ENCODE data around the gene TNNT2.

TNNT2 gene

DNA sequence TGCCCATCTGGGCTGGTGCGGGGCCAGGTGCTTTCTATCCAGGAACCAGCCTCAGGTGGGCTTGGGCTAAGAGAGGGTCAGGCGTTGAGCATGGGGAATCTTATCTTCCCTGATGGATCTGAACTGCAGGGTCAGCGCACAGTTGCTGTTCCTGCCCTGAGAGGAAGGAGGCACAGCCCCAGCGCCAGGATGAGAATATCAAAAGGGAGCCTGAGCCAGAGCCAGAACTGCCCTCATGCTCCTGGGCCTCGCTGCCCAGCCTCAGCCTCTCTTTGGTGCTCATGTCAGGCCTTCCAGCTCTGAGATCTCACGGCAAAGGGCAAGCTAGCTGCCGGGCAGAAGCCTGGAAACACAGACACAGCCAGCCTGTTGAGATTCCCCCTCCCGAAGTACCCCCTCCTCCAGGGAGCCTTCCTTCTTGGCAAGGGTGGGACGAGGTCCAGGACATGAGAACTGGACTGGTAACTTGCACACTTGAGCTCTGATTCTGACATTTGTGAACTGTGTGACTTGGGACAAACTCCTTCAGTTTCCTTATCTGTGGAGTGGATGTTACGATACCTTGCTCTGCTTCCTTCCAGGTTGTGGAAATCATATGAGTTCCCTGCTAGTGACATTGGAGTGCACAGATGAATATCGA lies 22.9 kb upstream of the TNNT2 start:
- TF ChIP-seq ARNTL (CRISPR knock-in tag; IDR thresholded peaks at IDR 0.05; ENCODE audit: borderline replicate concordance, low read depth): no peak
- no peak for TF ChIP-seq ZFP30 (CRISPR knock-in tag; IDR thresholded peaks at IDR 0.05)
- TF ChIP-seq OSR1 (CRISPR knock-in tag; IDR thresholded peaks at IDR 0.05): no peak
- TF ChIP-seq ESRRG (CRISPR knock-in tag; IDR thresholded peaks at IDR 0.05): no peak
- no peak for TF ChIP-seq ZNF8 (CRISPR knock-in tag; IDR thresholded peaks at IDR 0.05)
- TF ChIP-seq TSHZ2 (CRISPR knock-in tag; IDR thresholded peaks at IDR 0.05): no peak
- no peak for TF ChIP-seq ZFP3 (CRISPR knock-in tag; IDR thresholded peaks at IDR 0.05)
- no peak for TF ChIP-seq ZNF565 (CRISPR knock-in tag; conservative IDR thresholded peaks at IDR 0.05; ENCODE audit: low read depth)
- TF ChIP-seq SNAI2 (CRISPR knock-in tag; IDR thresholded peaks at IDR 0.05): no peak
- TF ChIP-seq, protein P1, sequence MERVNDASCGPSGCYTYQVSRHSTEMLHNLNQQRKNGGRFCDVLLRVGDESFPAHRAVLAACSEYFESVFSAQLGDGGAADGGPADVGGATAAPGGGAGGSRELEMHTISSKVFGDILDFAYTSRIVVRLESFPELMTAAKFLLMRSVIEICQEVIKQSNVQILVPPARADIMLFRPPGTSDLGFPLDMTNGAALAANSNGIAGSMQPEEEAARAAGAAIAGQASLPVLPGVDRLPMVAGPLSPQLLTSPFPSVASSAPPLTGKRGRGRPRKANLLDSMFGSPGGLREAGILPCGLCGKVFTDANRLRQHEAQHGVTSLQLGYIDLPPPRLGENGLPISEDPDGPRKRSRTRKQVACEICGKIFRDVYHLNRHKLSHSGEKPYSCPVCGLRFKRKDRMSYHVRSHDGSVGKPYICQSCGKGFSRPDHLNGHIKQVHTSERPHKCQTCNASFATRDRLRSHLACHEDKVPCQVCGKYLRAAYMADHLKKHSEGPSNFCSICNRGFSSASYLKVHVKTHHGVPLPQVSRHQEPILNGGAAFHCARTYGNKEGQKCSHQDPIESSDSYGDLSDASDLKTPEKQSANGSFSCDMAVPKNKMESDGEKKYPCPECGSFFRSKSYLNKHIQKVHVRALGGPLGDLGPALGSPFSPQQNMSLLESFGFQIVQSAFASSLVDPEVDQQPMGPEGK (CRISPR knock-in tag; IDR thresholded peaks at IDR 0.05; ENCODE audit: borderline replicate concordance): no peak
- no peak for TF ChIP-seq ZC3H10 (CRISPR knock-in tag; IDR thresholded peaks at IDR 0.05)
- TF ChIP-seq ISL1 (CRISPR knock-in tag; IDR thresholded peaks at IDR 0.05): no peak
- TF ChIP-seq TCF4 (CRISPR knock-in tag; IDR thresholded peaks at IDR 0.05; ENCODE audit: borderline replicate concordance): no peak
- TF ChIP-seq CREB5 (CRISPR knock-in tag; IDR thresholded peaks at IDR 0.05; ENCODE audit: low read depth): no peak
- TF ChIP-seq ZNF70 (CRISPR knock-in tag; IDR thresholded peaks at IDR 0.05): no peak
- no peak for ATAC-seq

GRCh38 chr1:201399352-201400126 lies 22.1 kb upstream of the TNNT2 start:
- TF ChIP-seq TSHZ2 (CRISPR knock-in tag; IDR thresholded peaks at IDR 0.05) (no peak), CSDC2 (CRISPR knock-in tag; IDR thresholded peaks at IDR 0.05) (no peak), ZNF8 (CRISPR knock-in tag; IDR thresholded peaks at IDR 0.05) (no peak)
- no peak for ATAC-seq

- TF ChIP-seq PPARA (CRISPR knock-in tag; IDR thresholded peaks at IDR 0.05; ENCODE audit: borderline replicate concordance) (no peak), ZNF565 (CRISPR knock-in tag; conservative IDR thresholded peaks at IDR 0.05; ENCODE audit: low read depth) (no peak), TCF4 (CRISPR knock-in tag; IDR thresholded peaks at IDR 0.05; ENCODE audit: borderline replicate concordance) (no peak), ZC3H10 (CRISPR knock-in tag; IDR thresholded peaks at IDR 0.05) (no peak), ZNF70 (CRISPR knock-in tag; IDR thresholded peaks at IDR 0.05) (no peak), ZNF8 (CRISPR knock-in tag; IDR thresholded peaks at IDR 0.05) (no peak), RARB (CRISPR knock-in tag; IDR thresholded peaks at IDR 0.05) (no peak), ARNTL (CRISPR knock-in tag; IDR thresholded peaks at IDR 0.05; ENCODE audit: borderline replicate concordance, low read depth) (no peak), TSHZ2 (CRISPR knock-in tag; IDR thresholded peaks at IDR 0.05) (no peak)
- no peak for ATAC-seq
Observed at GRCh38 chr1:201399018-201399351, 21.5 kb upstream of the TNNT2 start, which contains the start of gene LAD1. Gene LAD1 (minus strand): TSS chr1:201399324. CDS start chr1:201399306, 18 bp downstream.
